GM12878 (cell line): ENCODE results near the gene DAD1. TPM values are rescaled to one million over a fixed set of nuclear protein-coding genes. Genes with fewer than 3 reads are reported as not detected.

Experiments used
- ASH2L ChIP-seq: fragments of 300-600, 200-600 bp; sonication (generic); IDR thresholded peaks from 2 replicates; pipeline ENCODE4 v1.6.1; 2017; ENCODE audit warnings: low read depth, mild to moderate bottlenecking, borderline replicate concordance
- CBX5 ChIP-seq: sonication (generic); IDR thresholded peaks from 2 replicates; pipeline ENCODE4 v1.6.1; 2016; ENCODE audit warnings: low read depth, moderate library complexity, mild to moderate bottlenecking, inconsistent platforms
- CREM ChIP-seq: IDR thresholded peaks from 2 replicates; pipeline ENCODE4 v1.6.1; 2014; ENCODE audit warnings: antibody characterized with exemption, low read depth
- FOXM1 ChIP-seq: IDR thresholded peaks from 2 replicates; pipeline ENCODE4 v1.6.1; 2012; ENCODE audit warnings: low read depth, mild to moderate bottlenecking, inconsistent platforms, low read length, moderate library complexity
- HDAC6 ChIP-seq: fragments of 200-600 bp; sonication (generic); IDR thresholded peaks from one replicate; pipeline ENCODE4 v1.8.0; 2017; ENCODE audit warnings: antibody characterized with exemption; ENCODE audit not compliant: unreplicated experiment
- HSF1 ChIP-seq: fragments of 150-350 bp; IDR thresholded peaks from 2 replicates; pipeline ENCODE4 v1.6.1; 2014; ENCODE audit warnings: mild to moderate bottlenecking, low read depth, low read length
- MEF2B ChIP-seq: fragments of 450-650 bp; IDR thresholded peaks from 2 replicates; pipeline ENCODE4 v1.6.1; 2018; ENCODE audit warnings: mild to moderate bottlenecking, moderate library complexity; ENCODE audit not compliant: partially characterized antibody, poor library complexity, severe bottlenecking
- MTA2 ChIP-seq: fragments of 450-650 bp; IDR thresholded peaks from 2 replicates; pipeline ENCODE4 v1.6.1; 2016; ENCODE audit warnings: low read depth, mild to moderate bottlenecking, moderate library complexity
- MTA3 ChIP-seq: IDR thresholded peaks from 2 replicates; pipeline ENCODE4 v1.6.1; 2012; ENCODE audit warnings: low read length, inconsistent platforms, borderline replicate concordance
- NFIC ChIP-seq: IDR thresholded peaks from 2 replicates; pipeline ENCODE4 v1.6.1; 2012; ENCODE audit warnings: low read depth, mild to moderate bottlenecking, inconsistent platforms, low read length, moderate library complexity
- NFYA ChIP-seq: IDR thresholded peaks from 2 replicates; pipeline ENCODE4 v1.6.1; 2011; ENCODE audit warnings: low read depth, mild to moderate bottlenecking, low read length, improper control_type of control experiment, borderline replicate concordance
- NR2C1 ChIP-seq: fragments of 450-650 bp; IDR thresholded peaks from 2 replicates; pipeline ENCODE4 v1.6.1; 2017; ENCODE audit warnings: antibody characterized with exemption, mild to moderate bottlenecking, moderate library complexity
- NR2F1 ChIP-seq: fragments of 450-650 bp; conservative IDR thresholded peaks from 2 replicates; pipeline ENCODE4 v1.6.1; 2017; ENCODE audit warnings: mild to moderate bottlenecking
- PAX8 ChIP-seq: fragments of 450-650 bp; IDR thresholded peaks from 2 replicates; pipeline ENCODE4 v1.6.1; 2017; ENCODE audit warnings: mild to moderate bottlenecking, moderate library complexity
- SIX5 ChIP-seq: IDR thresholded peaks from 2 replicates; pipeline ENCODE4 v1.6.1; 2011; ENCODE audit warnings: mild to moderate bottlenecking, low read depth, low read length, moderate library complexity; ENCODE audit not compliant: severe bottlenecking
- SP1 ChIP-seq: IDR thresholded peaks from one replicate; pipeline ENCODE4 v1.6.1; 2011; ENCODE audit warnings: low read depth, low read length
- SUPT20H ChIP-seq: IDR thresholded peaks from 2 replicates; pipeline ENCODE4 v1.6.1; 2011; ENCODE audit warnings: low read depth, mild to moderate bottlenecking, low read length, moderate library complexity, borderline replicate concordance; ENCODE audit not compliant: control insufficient read depth
- TCF3 ChIP-seq: IDR thresholded peaks from 2 replicates; pipeline ENCODE4 v1.6.1; 2012; ENCODE audit warnings: low read depth, mild to moderate bottlenecking, low read length, borderline replicate concordance; ENCODE audit not compliant: insufficient read depth
- YBX1 ChIP-seq: fragments of 450-650 bp; IDR thresholded peaks from 2 replicates; pipeline ENCODE4 v1.6.1; 2016; ENCODE audit warnings: antibody characterized with exemption
- ZNF592 ChIP-seq: fragments of 450-650 bp; IDR thresholded peaks from 2 replicates; pipeline ENCODE4 v1.6.1; 2017; ENCODE audit warnings: mild to moderate bottlenecking, moderate library complexity
- polyA plus RNA-seq, 11 experiments: library from polyadenylated mRNA; depleted of rRNA in 4 of 11; unstranded in 6 of 11; stranded (reverse) in 5 of 11; fragments of >200 nt; fragmentation: Nextera tagmentation in 4 of 11; fragmentation: Illumina TruSeq in 1 of 11; extraction: Ambion mirVana in 4 of 11; extraction: Trizol in 1 of 11; gene quantifications; 1 replicate in 1 of 11; 2 replicates in 10 of 11; pipeline versions ENCODE4 v1.2.1 to v1.2.3, GENCODE V29; 2011 to 2016; ENCODE audit warnings: inconsistent platforms in 2 of 11, missing spikeins in 2 of 11, low read depth in 1 of 11
- total RNA-seq, 4 experiments: library from RNA; depleted of rRNA in 3 of 4; stranded (reverse); fragments of >200 nt in 3 of 4; fragmentation: Illumina TruSeq in 1 of 4; extraction: Trizol in 1 of 4; gene quantifications; 2 replicates each; pipeline versions ENCODE4 v1.2.1 to v1.2.3, GENCODE V29; 2013 to 2021
- TF ChIP-seq, protein P1 (sequence below): IDR thresholded peaks from 2 replicates; pipeline ENCODE4 v1.6.1; 2011; ENCODE audit warnings: borderline replicate concordance, low read depth, mild to moderate bottlenecking, moderate library complexity, low read length; ENCODE audit not compliant: insufficient read depth, poor library complexity, severe bottlenecking

The DAD1 gene
- total and polyA plus RNA-seq, 10 of the 15 experiments (the other 5 are each of a cell fraction or from before 2014, with no cell fraction given), result 161 to 920 (median 319) TPM

GRCh38 chr14:22536853-22537338, 52.1 kb downstream of the DAD1 start (continued):
- peak; percentile 73; the same call in 1 of the 2 replicates for TF ChIP-seq TCF3
- no peak for TF ChIP-seq HDAC6
- no peak for TF ChIP-seq NFYA
- TF ChIP-seq MTA3, result 0 out of 2 replicates have a peak, but pooled peaks have one; percentile 20
- TF ChIP-seq NR2F1, result 0 out of 2 replicates have a peak, but pooled peaks have one; percentile 33
- peak; percentile 7 for TF ChIP-seq SIX5
- TF ChIP-seq NR2C1, result no peak
- 0 out of 2 replicates have a peak, but pooled peaks have one; percentile 9 for TF ChIP-seq YBX1
- TF ChIP-seq CREM, result peak; percentile 94
- TF ChIP-seq ZNF592, result peak; percentile 91
- TF ChIP-seq MTA2, result peak; percentile 75; the same call in 1 of the 2 replicates
- peak; percentile 75 for TF ChIP-seq SP1
- TF ChIP-seq SUPT20H, result no peak
- 0 out of 2 replicates have a peak, but pooled peaks have one; percentile 26 for TF ChIP-seq CBX5
- TF ChIP-seq, protein P1, sequence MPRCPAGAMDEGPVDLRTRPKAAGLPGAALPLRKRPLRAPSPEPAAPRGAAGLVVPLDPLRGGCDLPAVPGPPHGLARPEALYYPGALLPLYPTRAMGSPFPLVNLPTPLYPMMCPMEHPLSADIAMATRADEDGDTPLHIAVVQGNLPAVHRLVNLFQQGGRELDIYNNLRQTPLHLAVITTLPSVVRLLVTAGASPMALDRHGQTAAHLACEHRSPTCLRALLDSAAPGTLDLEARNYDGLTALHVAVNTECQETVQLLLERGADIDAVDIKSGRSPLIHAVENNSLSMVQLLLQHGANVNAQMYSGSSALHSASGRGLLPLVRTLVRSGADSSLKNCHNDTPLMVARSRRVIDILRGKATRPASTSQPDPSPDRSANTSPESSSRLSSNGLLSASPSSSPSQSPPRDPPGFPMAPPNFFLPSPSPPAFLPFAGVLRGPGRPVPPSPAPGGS, result peak; percentile 100
- TF ChIP-seq FOXM1, result peak; percentile 95
- TF ChIP-seq NFIC, result peak; percentile 97
- no peak for TF ChIP-seq ASH2L
- TF ChIP-seq HSF1, result no peak
- no peak; the same call in 1 of the 2 replicates for TF ChIP-seq PAX8
- peak; percentile 98 for TF ChIP-seq MEF2B
